Measurements from ENCODE around the gene AVPI1.

AVPI1 gene

GRCh38 chr10:97673736-97674525, 13.1 kb downstream of the AVPI1 start:
- no peak for DNase-seq
- Histone ChIP-seq H3K4me3 (ENCODE audit: low read depth, low read length) (no peak overlapping the region), H3K9me3 (ENCODE audit: severe bottlenecking) (no peaks in the 10 kb centered on the region), H3K36me3 (peaks cover 57% of the 10 kb centered on the region), H3K27me3 (ENCODE audit: insufficient read depth, low read depth, severe bottlenecking) (no peaks in the 10 kb centered on the region), H3K27ac (no peak overlapping the region)
- no peak for TF ChIP-seq CTCF (IDR thresholded peaks at IDR 0.05; ENCODE audit: low read depth, low read length)

- Histone ChIP-seq H3K27ac (no peak overlapping the region), H3K4me3 (ENCODE audit: low read depth, low read length) (no peak overlapping the region), H3K36me3 (peaks cover 57% of the 10 kb centered on the region), H3K9me3 (ENCODE audit: severe bottlenecking) (no peaks in the 10 kb centered on the region), H3K27me3 (ENCODE audit: insufficient read depth, low read depth, severe bottlenecking) (no peaks in the 10 kb centered on the region)
- no peak for DNase-seq
- no peak for TF ChIP-seq CTCF (IDR thresholded peaks at IDR 0.05; ENCODE audit: low read depth, low read length)
Observed at GRCh38 chr10:97669571-97669970, 17.5 kb downstream of the AVPI1 start.

DNA sequence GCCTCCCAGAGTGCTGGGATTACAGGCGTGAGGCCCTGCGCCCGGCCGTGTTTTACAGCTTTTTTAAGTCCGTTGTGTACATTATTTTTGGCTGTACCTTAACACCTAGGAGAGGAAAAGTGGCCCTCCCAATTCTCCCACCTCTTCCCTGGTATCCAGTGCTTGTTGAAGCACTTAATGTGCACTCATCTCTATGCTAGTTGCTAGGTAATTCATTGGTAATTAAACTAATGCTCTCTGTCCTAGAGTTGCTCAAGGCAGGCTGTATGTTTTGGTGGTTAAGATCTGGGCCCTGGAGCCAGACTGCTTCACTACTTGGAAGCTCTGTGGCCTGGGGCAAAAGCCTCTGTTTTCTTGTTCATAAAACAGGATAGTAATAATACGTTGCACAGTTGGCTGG, 19.6 kb downstream of the AVPI1 start:
- H3K36me3 ChIP-seq, result peaks cover 52% of the 10 kb centered on the region
- no peak overlapping the region for H3K27ac ChIP-seq
- H3K27me3 ChIP-seq (ENCODE audit: insufficient read depth, low read depth, severe bottlenecking), result no peaks in the 10 kb centered on the region
- no peak for DNase-seq
- no peaks in the 10 kb centered on the region for H3K9me3 ChIP-seq (ENCODE audit: severe bottlenecking)
- no peak overlapping the region for H3K4me3 ChIP-seq (ENCODE audit: low read depth, low read length)
- no peak for TF ChIP-seq CTCF (IDR thresholded peaks at IDR 0.05; ENCODE audit: low read depth, low read length)

GRCh38 chr10:97666992-97667391, 20.0 kb downstream of the AVPI1 start:
- Histone ChIP-seq H3K9me3 (ENCODE audit: severe bottlenecking) (no peaks in the 10 kb centered on the region), H3K36me3 (peaks cover 57% of the 10 kb centered on the region), H3K27me3 (ENCODE audit: insufficient read depth, low read depth, severe bottlenecking) (no peaks in the 10 kb centered on the region), H3K27ac (no peak overlapping the region), H3K4me3 (ENCODE audit: low read depth, low read length) (no peak overlapping the region)
- DNase-seq, result no peak
- TF ChIP-seq CTCF (IDR thresholded peaks at IDR 0.05; ENCODE audit: low read depth, low read length), result no peak

DNA sequence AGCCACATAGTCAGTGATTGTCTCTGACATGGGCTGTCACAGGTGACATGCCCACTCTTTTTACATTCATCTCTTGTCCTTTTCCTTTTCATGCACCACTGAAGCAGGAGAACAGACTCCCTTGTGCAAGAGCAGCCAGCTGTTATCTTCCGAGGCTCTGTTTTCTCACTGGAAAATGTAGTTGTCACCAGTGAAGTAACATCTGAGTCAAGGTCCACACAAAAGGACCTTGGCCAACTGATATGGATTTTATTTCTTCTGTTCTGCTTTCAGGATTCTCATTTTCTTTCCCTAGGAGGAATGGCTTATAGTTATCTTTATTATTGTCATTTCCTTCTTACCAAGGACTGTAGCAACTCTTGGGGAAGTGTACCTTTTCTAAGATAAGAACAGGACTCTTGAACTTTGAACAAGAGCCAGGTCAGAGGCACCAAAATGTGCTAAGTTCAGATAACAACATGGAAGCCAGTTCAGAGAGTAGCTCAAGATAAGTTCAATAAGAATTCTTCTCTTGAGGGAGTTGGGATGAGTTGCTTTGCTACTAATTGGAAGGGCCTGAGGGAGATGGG, 22.7 kb downstream of the AVPI1 start:
- Histone ChIP-seq H3K4me3 (ENCODE audit: low read depth, low read length) (no peak overlapping the region), H3K9me3 (ENCODE audit: severe bottlenecking) (no peaks in the 10 kb centered on the region), H3K27me3 (ENCODE audit: insufficient read depth, low read depth, severe bottlenecking) (no peaks in the 10 kb centered on the region), H3K27ac (no peak overlapping the region), H3K36me3 (peaks cover 50% of the 10 kb centered on the region)
- no peak for TF ChIP-seq CTCF (IDR thresholded peaks at IDR 0.05; ENCODE audit: low read depth, low read length)
- DNase-seq, result no peak

Measured in WERI-Rb-1 (cell line).